Activated T-cell treated with anti-CD3 and anti-CD28 coated beads, Interleukin-2, amount 50 U/mL, for 48 hours (primary cell): ENCODE data around the gene PCDHGA11.
A peak's percentile ranks its signal among the peaks of the same experiment; 100 is the strongest.
"Not testable (repeated sequence)": the region's sequence is repeated elsewhere in the genome, so short reads cannot be mapped to it uniquely, and the experiment has no call there.

Experiments used
- DNase-seq, 2 experiments: peaks; one replicate each; pipeline ENCODE4 v3.0.0-alpha.2; 2020

The PCDHGA11 gene

GRCh38 chr5:141399555-141400258, 21.1 kb upstream of the PCDHGA11 start:
- DNase-seq: no peak

DNA sequence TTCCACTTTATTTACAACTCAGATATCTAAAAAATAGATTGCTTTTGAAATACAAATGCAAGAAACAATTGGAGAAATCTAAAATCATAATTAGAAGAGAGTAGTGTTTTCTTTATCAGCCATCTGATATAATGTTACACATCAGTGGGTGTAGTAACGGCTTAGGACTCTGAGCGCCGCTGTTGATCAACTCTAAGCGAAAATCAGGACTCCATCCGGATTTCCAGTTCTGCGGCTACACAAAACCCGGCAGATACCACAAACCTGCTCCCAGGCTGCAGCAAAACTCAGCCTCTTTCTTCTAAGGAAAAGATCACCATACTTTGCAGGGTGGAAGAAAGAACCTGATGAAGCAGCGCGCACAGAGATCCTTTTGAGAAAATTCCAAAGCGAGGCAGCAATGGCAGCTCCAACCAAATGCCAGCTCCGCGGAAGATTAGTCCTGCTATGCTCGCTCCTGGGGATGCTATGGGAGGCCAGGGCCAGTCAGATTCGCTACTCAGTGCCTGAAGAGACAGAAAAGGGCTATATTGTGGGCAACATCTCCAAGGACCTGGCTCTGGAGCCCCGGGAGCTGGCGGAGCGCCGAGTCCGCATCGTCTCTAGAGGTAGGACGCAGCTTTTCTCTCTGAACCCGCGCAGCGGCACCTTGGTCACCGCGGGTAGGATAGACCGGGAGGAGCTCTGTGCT, 18.2 kb upstream of the PCDHGA11 start, which contains the start of gene PCDHGA9:
PCDHGA9 (plus strand) TSS at position 226 of the 691 bp plus-strand sequence; CDS start at position 401, 175 bp downstream.
- DNase-seq: no peak

- DNase-seq: no peak
Measured at GRCh38 chr5:141403387-141403786, 17.5 kb upstream of the PCDHGA11 start.

DNA sequence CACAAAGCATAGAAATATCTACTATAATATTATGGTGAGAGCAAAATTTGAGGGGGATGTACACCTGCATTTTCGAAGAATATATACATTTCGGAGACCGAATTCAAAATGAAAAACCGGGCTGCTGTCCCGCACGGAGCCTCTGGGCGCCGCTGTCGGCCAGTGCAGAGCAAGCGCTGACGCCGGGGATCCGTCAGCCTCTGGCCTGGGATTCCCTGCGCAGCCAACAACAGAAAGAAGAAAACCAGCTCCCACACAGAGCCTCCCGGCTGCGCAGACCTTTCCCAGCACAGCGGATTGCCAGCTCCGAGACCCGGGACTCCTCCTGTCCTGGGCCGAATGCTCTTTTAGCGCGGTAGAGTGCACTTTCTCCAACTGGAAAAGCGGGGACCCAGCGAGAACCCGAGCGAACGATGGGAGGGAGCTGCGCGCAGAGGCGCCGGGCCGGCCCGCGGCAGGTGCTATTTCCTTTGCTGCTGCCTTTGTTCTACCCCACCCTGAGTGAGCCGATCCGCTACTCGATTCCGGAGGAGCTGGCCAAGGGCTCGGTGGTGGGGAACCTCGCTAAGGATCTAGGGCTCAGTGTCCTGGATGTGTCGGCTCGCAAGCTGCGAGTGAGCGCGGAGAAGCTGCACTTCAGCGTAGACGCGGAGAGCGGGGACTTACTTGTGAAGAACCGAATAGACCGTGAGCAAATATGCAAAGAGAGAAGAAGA, 12.9 kb upstream of the PCDHGA11 start, which contains the start of gene PCDHGB6:
PCDHGB6 (plus strand) TSS at position 232 of the 716 bp plus-strand sequence; CDS start at position 414, 182 bp downstream.
- DNase-seq: peak; percentile 60 to 64

- DNase-seq: no peak
Measured at GRCh38 chr5:141409598-141410306, 11.1 kb upstream of the PCDHGA11 start.

- DNase-seq: no peak
Measured at GRCh38 chr5:141411575-141411974, 9.3 kb upstream of the PCDHGA11 start.

DNA sequence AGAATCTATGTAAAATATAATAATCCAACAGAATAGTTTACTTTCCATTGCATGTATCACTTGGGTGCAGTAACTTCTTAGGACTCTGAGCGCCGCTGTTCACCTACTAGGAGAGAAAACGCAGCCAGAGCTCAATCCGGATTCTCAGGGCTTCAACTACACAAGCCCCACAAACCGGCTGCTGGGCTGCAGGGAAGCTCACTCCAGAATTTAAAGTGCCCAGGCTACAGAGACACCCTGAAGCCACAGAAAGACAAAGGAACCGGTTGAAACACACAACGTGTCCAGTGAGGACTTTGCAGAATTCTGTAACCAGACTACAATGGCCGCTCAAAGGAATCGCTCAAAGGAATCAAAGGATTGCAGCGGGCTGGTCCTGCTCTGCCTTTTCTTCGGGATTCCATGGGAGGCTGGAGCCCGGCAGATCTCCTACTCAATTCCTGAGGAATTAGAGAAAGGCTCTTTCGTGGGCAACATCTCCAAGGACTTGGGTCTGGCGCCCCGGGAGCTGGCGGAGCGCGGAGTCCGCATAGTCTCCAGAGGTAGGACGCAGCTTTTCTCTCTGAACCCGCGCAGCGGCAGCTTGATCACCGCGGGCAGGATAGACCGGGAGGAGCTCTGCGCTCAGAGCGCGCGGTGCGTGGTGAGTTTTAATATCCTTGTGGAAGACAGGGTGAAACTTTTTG, 7.9 kb upstream of the PCDHGA11 start, which contains the start of gene PCDHGA10:
PCDHGA10 (plus strand) TSS at position 134 of the 686 bp plus-strand sequence; CDS start at position 323, 189 bp downstream.
- DNase-seq: peak in 1 of 2 experiments; percentile 66

GRCh38 chr5:141413540-141414069, 7.2 kb upstream of the PCDHGA11 start:
- no peak for DNase-seq

- not testable (repeated sequence) for DNase-seq
Measured at GRCh38 chr5:141414548-141415274, 6.1 kb upstream of the PCDHGA11 start.

DNA sequence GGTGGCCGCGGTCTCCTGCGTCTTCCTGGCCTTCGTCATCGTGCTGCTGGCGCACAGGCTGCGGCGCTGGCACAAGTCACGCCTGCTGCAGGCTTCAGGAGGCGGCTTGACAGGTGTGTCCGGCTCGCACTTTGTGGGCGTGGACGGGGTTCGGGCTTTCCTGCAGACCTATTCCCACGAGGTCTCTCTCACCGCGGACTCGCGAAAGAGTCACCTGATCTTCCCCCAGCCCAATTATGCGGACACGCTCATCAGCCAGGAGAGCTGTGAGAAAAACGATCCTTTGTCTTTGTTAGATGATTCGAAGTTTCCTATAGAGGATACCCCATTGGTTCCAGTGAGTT, 5.6 kb upstream of the PCDHGA11 start:
- not testable (repeated sequence) for DNase-seq

DNA sequence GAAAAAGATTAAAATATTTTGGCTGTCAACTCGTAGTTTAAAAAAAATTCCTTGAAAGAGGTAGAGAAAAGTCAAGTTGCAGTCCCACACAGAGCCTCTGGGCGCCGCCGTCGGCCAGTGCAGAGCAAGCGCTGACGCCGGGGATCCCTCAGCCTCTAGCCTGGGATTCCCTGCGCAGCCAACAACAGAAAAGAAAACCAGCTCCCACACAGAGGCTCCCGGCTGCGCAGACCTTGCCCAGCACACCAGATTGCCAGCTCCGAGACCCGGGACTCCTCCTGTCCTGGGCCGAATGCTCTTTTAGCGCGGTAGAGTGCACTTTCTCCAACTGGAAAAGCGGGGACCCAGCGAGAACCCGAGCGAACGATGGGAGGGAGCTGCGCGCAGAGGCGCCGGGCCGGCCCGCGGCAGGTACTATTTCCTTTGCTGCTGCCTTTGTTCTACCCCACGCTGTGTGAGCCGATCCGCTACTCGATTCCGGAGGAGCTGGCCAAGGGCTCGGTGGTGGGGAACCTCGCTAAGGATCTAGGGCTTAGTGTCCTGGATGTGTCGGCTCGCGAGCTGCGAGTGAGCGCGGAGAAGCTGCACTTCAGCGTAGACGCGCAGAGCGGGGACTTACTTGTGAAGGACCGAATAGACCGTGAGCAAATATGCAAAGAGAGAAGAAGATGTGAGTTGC, 3.2 kb upstream of the PCDHGA11 start, which contains the start of gene PCDHGB7:
PCDHGB7 (plus strand) TSS at position 184 of the 679 bp plus-strand sequence; CDS start at position 367, 183 bp downstream.
- peak; percentile 69 to 71 for DNase-seq

DNA sequence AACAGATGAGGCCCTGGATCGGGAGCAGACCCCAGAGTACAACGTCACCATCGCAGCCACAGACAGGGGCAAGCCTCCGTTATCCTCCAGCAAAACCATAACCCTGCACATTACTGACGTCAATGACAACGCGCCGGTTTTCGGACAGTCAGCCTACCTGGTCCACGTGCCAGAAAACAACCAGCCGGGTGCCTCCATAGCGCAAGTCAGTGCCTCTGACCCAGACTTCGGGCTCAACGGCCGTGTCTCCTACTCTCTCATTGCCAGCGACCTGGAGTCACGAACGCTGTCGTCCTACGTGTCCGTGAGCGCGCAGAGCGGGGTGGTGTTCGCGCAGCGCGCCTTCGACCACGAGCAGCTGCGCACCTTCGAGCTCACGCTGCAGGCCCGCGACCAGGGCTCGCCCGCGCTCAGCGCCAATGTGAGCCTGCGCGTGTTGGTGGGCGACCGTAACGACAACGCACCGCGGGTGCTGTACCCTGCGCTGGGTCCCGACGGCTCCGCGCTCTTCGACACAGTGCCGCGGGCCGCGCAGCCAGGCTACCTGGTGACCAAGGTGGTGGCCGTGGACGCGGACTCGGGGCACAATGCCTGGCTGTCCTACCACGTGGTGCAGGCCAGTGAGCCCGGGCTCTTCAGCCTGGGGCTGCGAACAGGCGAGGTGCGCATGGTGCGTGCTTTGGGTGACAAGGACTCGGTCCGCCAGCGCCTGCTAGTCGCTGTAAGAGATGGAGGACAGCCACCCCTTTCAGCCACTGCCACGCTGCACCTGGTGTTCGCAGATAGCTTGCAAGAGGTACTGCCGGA, 1.6 kb upstream of the PCDHGA11 start:
- no peak for DNase-seq

DNA sequence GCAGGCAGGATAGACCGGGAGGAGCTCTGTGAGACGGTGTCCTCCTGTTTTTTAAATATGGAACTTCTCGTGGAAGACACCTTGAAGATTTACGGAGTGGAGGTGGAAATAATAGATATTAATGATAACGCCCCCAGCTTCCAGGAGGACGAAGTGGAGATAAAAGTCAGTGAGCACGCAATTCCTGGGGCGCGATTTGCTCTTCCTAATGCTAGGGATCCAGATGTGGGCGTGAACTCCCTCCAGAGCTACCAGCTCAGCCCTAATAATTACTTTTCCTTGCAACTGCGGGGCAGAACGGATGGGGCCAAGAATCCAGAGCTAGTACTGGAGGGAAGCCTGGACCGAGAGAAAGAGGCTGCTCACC, 621 bp downstream of the PCDHGA11 start:
- DNase-seq: no peak

DNA sequence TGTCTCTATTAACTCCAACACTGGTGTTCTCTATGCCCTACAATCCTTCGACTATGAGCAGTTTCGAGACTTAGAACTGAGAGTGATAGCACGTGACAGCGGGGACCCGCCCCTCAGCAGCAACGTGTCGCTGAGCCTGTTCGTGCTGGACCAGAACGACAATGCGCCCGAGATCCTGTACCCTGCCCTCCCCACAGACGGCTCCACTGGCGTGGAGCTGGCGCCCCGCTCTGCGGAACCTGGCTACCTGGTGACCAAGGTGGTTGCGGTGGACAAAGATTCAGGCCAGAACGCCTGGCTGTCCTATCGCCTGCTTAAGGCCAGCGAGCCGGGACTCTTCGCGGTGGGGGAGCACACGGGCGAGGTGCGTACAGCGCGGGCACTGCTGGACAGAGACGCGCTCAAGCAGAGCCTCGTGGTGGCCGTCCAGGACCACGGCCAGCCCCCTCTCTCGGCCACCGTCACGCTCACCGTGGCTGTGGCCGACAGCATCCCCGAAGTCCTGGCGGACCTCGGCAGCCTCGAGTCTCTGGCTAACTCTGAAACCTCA, 2.0 kb downstream of the PCDHGA11 start:
- DNase-seq: no peak

GRCh38 chr5:141427783-141428426, 7.1 kb downstream of the PCDHGA11 start:
- no peak for DNase-seq

- peak; percentile 44 to 47 for DNase-seq
Measured at GRCh38 chr5:141430332-141431113, 9.7 kb downstream of the PCDHGA11 start, which contains the start of gene PCDHGA12. Gene PCDHGA12, plus strand, starts transcription at chr5:141430507. Its CDS starts 253 bp downstream, at chr5:141430760.

DNA sequence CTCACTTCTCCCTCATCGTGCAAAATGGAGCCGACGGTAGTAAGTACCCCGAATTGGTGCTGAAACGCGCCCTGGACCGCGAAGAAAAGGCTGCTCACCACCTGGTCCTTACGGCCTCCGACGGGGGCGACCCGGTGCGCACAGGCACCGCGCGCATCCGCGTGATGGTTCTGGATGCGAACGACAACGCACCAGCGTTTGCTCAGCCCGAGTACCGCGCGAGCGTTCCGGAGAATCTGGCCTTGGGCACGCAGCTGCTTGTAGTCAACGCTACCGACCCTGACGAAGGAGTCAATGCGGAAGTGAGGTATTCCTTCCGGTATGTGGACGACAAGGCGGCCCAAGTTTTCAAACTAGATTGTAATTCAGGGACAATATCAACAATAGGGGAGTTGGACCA, 10.4 kb downstream of the PCDHGA11 start:
- DNase-seq: peak in 1 of 2 experiments; percentile 25

GRCh38 chr5:141432308-141432707, 11.5 kb downstream of the PCDHGA11 start:
- DNase-seq: not testable (repeated sequence)
